IMR-90 (cell line): ENCODE measurements around the gene KRTAP9-9. TPM values are rescaled to one million over a fixed set of nuclear protein-coding genes. Genes with fewer than 3 reads are reported as not detected.
"Not testable (repeated sequence)": the region's sequence is repeated elsewhere in the genome, so short reads cannot be mapped to it uniquely, and the experiment has no call there.

Experiments used
- ATAC-seq: fragments of 200-7000 bp; cut with Tn5 transposase; 2 replicates; pipeline ENCODE4 v1.9.1; 2020; ENCODE audit warnings: low read depth, mild to moderate bottlenecking, moderate library complexity
- BruUV-seq: library from RNA; stranded (reverse); fragments of 400-500 nt; replicated peaks from 2 replicates; lab custom pipeline; 2021; lab: Mats Ljungman, UMichigan
- CTCF ChIA-PET: fragments of 300-600 bp; formaldehyde crosslinking; extraction: SDS; loops from one replicate; lab custom pipeline; 2021; ENCODE audit warnings: antibody characterized with exemption; lab: Yijun Ruan, JAX
- POLR2A ChIA-PET: fragments of 300-600 bp; sonication (Branson Sonifier 250); formaldehyde crosslinking; loops from one replicate; lab custom pipeline; 2022; ENCODE audit warnings: antibody characterized with exemption; ENCODE audit not compliant: unreplicated experiment; lab: Charles Lee
- DNase-seq: peaks from one replicate; pipeline ENCODE4 v3.0.0; 2013
- H2AFZ ChIP-seq: replicated peaks from 2 replicates; pipeline ENCODE3; 2013; ENCODE audit warnings: low read length, mild to moderate bottlenecking; ENCODE audit not compliant: poor library complexity
- H2AK5ac ChIP-seq: 2 replicates; pipeline ENCODE4 v1.6.1; 2013; ENCODE audit warnings: low read depth, low read length, inconsistent platforms
- H2AK9ac ChIP-seq: replicated peaks from 2 replicates; pipeline ENCODE3; 2013; ENCODE audit warnings: mild to moderate bottlenecking, low read depth, low read length, moderate library complexity; ENCODE audit not compliant: poor library complexity
- H2BK120ac ChIP-seq: 2 replicates; pipeline ENCODE4 v1.6.1; 2013; ENCODE audit warnings: low read depth, low read length, inconsistent platforms
- H2BK15ac ChIP-seq: 3 replicates; pipeline ENCODE4 v1.6.1; 2013; ENCODE audit warnings: low read depth, low read length, inconsistent platforms
- H2BK20ac ChIP-seq: 2 replicates; pipeline ENCODE4 v1.6.1; 2013; ENCODE audit warnings: low read depth, mild to moderate bottlenecking, inconsistent platforms, low read length, moderate library complexity
- H2BK5ac ChIP-seq: 2 replicates; pipeline ENCODE4 v1.6.1; 2013; ENCODE audit warnings: mild to moderate bottlenecking, low read depth, low read length, inconsistent platforms; ENCODE audit not compliant: poor library complexity, severe bottlenecking
- H3K14ac ChIP-seq: replicated peaks from 2 replicates; pipeline ENCODE4 v1.6.1; 2013; ENCODE audit warnings: low read depth, low read length, inconsistent platforms
- H3K18ac ChIP-seq: 2 replicates; pipeline ENCODE4 v1.6.1; 2013; ENCODE audit warnings: low read depth, low read length, control low read depth
- H3K23ac ChIP-seq: 2 replicates; pipeline ENCODE4 v1.6.1; 2013; ENCODE audit warnings: low read depth, low read length, inconsistent platforms
- H3K27ac ChIP-seq: 2 replicates; pipeline ENCODE4 v1.5.1; 2013; ENCODE audit warnings: mild to moderate bottlenecking, control low read depth, low read length; ENCODE audit not compliant: insufficient read depth
- H3K27me3 ChIP-seq: 2 replicates; pipeline ENCODE4 v1.6.1; 2013; ENCODE audit warnings: low read length; ENCODE audit not compliant: control insufficient read depth, insufficient read depth
- H3K36me3 ChIP-seq: 2 replicates; pipeline ENCODE4 v1.6.1; 2013; ENCODE audit warnings: low read length, mixed read lengths; ENCODE audit not compliant: control insufficient read depth, insufficient read depth
- H3K4ac ChIP-seq: 2 replicates; pipeline ENCODE4 v1.6.1; 2013; ENCODE audit warnings: low read depth, low read length, inconsistent platforms
- H3K4me1 ChIP-seq: 2 replicates; pipeline ENCODE4 v1.6.1; 2013; ENCODE audit warnings: low read length, mixed read lengths; ENCODE audit not compliant: control insufficient read depth, insufficient read depth
- H3K4me2 ChIP-seq: 2 replicates; pipeline ENCODE4 v1.6.1; 2013; ENCODE audit warnings: low read depth, mild to moderate bottlenecking, control low read depth, low read length, moderate library complexity
- H3K4me3 ChIP-seq: 2 replicates; pipeline ENCODE4 v1.5.1; 2013; ENCODE audit warnings: low read depth, mild to moderate bottlenecking, control low read depth, low read length, moderate library complexity; ENCODE audit not compliant: insufficient read depth
- H3K56ac ChIP-seq: 2 replicates; pipeline ENCODE4 v1.6.1; 2013; ENCODE audit warnings: low read length, inconsistent platforms; ENCODE audit not compliant: insufficient read depth; ENCODE audit errors: extremely low read depth
- H3K79me1 ChIP-seq, 2 experiments: 2 replicates each; pipeline ENCODE4 v1.6.1; 2013; ENCODE audit warnings: low read length in 2 of 2, inconsistent platforms in 1 of 2, low read depth in 1 of 2
- H3K9ac ChIP-seq: 2 replicates; pipeline ENCODE4 v1.6.1; 2013; ENCODE audit warnings: low read depth, low read length, control low read depth
- H3K9me1 ChIP-seq: 2 replicates; pipeline ENCODE4 v1.6.1; 2013; ENCODE audit warnings: low read length, inconsistent platforms; ENCODE audit not compliant: insufficient read depth
- H3K9me3 ChIP-seq: 2 replicates; pipeline ENCODE4 v1.6.1; 2013; ENCODE audit warnings: low read length; ENCODE audit not compliant: control insufficient read depth, insufficient read depth
- H4K20me1 ChIP-seq: 2 replicates; pipeline ENCODE4 v1.6.1; 2013; ENCODE audit warnings: low read length, inconsistent platforms; ENCODE audit not compliant: insufficient read depth
- H4K5ac ChIP-seq: 2 replicates; pipeline ENCODE4 v1.6.1; 2013; ENCODE audit warnings: mild to moderate bottlenecking, low read depth, low read length, control low read depth
- H4K8ac ChIP-seq, 2 experiments: 2 replicates each; pipeline ENCODE4 v1.6.1; 2013; ENCODE audit warnings: low read depth in 2 of 2, low read length in 2 of 2, control low read depth in 1 of 2, inconsistent platforms in 1 of 2
- H4K91ac ChIP-seq: 2 replicates; pipeline ENCODE4 v1.6.1; 2013; ENCODE audit warnings: low read depth, low read length, inconsistent platforms; ENCODE audit not compliant: insufficient read depth
- WGBS, 2 experiments: methylation state at CpG; one replicate each; pipeline versions ENCODE4 v1.1.5 to v1.1.7; 2013; ENCODE audit warnings: missing lambda C conversion rate in 2 of 2; ENCODE audit not compliant: insufficient read length in 1 of 2; ENCODE audit errors: extremely low coverage in 2 of 2; 5-methylcytosine and 5-hydroxymethylcytosine counted together
- dilution Hi-C: fragments of 300-500 bp; cut with HindIII; formaldehyde crosslinking; loops from one replicate; pipeline ENCODE4 v1.14.3; 2018; ENCODE audit warnings: low sequenced_read_pairs; ENCODE audit not compliant: unreplicated experiment
- in situ Hi-C: fragments of 300-500 bp; cut with MboI; formaldehyde crosslinking; loops from 3 replicates; pipeline ENCODE4 v1.14.3; 2019; ENCODE audit warnings: low sequenced_read_pairs, inconsistent platforms, mixed read lengths
- intact Hi-C: fragments of 100-400 bp; cut with micrococcal nuclease; formaldehyde crosslinking; loops from 2 replicates; pipeline ENCODE4 v1.10.0; 2022
- polyA plus RNA-seq, 3 experiments: library from polyadenylated mRNA; depleted of rRNA; stranded (reverse); fragments of >200 nt; gene quantifications; 2 replicates each; pipeline ENCODE4 v1.2.3, GENCODE V29; 2012; ENCODE audit warnings: low replicate concordance in 1 of 3
- total RNA-seq: library from RNA; depleted of rRNA; stranded (reverse); fragments of >200 nt; gene quantifications from 2 replicates; pipeline ENCODE4 v1.2.3, GENCODE V29; 2012

Gene KRTAP9-9
- total and polyA plus RNA-seq, 2 of the 4 experiments (the other 2 are of a cell fraction) = not detected

DNA sequence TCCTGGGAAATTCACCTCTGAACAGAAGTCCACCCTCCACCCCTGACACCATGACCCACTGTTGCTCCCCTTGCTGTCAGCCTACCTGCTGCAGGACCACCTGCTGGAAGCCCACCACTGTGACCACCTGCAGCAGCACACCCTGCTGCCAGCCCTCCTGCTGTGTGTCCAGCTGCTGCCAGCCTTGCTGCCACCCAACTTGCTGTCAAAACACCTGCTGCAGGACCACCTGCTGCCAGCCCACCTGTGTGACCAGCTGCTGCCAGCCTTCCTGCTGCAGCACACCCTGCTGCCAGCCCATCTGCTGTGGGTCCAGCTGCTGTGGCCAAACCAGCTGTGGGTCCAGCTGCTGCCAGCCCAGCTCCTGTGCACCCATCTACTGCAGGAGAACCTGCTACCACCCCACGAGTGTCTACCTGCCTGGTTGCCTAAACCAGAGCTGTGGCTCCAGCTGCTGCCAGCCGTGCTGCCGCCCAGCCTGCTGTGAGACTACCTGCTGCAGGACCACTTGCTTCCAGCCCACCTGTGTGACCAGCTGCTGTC is 20.5 kb downstream of the KRTAP9-9 start, which contains the start of gene KRTAP9-7:
KRTAP9-7 (plus strand) TSS at position 51 of the 543 bp plus-strand sequence; CDS start at position 51, 0 bp downstream.
- dilution Hi-C loops, H3K27ac ChIP-seq, H3K23ac ChIP-seq, H2AK5ac ChIP-seq, CTCF ChIA-PET, DNase-seq, in situ Hi-C loops, H2AK9ac ChIP-seq, H3K4ac ChIP-seq, H3K18ac ChIP-seq, ATAC-seq, H3K4me3 ChIP-seq, H2AFZ ChIP-seq, H3K14ac ChIP-seq, intact Hi-C loops, H3K27me3 ChIP-seq, H3K9me3 ChIP-seq, H3K4me1 ChIP-seq, H2BK15ac ChIP-seq, H3K56ac ChIP-seq, H4K8ac ChIP-seq, POLR2A ChIA-PET, H3K79me1 ChIP-seq, BruUV-seq, H3K36me3 ChIP-seq, H2BK5ac ChIP-seq, H2BK120ac ChIP-seq, H3K4me2 ChIP-seq, H4K91ac ChIP-seq, H4K20me1 ChIP-seq, H3K9ac ChIP-seq, H2BK20ac ChIP-seq, H3K9me1 ChIP-seq, H4K5ac ChIP-seq: not testable (repeated sequence)
- WGBS, 2 experiments = 71% methylated on average over 3 of the region's 3 CpGs; no CpG with 5 or more reads in 1 of the 2 experiments
